ENCODE results near the gene CCDC85B.

Gene CCDC85B

DNA sequence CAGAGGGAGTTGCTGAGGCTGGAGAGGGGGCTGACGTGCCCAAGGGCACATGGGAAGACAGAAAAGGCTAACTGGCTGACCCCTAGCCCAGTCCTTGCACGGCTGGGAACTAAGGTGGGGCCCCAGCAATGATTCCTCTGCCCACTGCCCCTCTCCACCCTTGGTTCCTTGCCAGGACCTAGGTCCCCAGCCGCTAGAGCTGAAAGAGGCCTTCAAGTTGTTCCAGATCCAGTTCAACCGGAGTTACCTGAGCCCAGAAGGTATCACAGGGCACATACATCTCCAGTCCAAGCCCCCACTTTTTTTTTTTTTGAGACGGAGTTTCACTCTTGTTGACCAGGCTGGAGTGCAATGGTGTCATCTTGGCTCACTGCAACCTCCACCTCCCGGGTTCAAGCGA is 10.4 kb upstream of the CCDC85B start:
- TF ChIP-seq, protein P1, sequence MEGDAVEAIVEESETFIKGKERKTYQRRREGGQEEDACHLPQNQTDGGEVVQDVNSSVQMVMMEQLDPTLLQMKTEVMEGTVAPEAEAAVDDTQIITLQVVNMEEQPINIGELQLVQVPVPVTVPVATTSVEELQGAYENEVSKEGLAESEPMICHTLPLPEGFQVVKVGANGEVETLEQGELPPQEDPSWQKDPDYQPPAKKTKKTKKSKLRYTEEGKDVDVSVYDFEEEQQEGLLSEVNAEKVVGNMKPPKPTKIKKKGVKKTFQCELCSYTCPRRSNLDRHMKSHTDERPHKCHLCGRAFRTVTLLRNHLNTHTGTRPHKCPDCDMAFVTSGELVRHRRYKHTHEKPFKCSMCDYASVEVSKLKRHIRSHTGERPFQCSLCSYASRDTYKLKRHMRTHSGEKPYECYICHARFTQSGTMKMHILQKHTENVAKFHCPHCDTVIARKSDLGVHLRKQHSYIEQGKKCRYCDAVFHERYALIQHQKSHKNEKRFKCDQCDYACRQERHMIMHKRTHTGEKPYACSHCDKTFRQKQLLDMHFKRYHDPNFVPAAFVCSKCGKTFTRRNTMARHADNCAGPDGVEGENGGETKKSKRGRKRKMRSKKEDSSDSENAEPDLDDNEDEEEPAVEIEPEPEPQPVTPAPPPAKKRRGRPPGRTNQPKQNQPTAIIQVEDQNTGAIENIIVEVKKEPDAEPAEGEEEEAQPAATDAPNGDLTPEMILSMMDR (IDR thresholded peaks at IDR 0.05; ENCODE audit: low read depth, low read length, missing control alignments), result no peak

GRCh38 chr11:65880844-65881421 is 9.5 kb upstream of the CCDC85B start:
- H3K4me3 ChIP-seq (replicated peaks; ENCODE audit: low read depth, low read length), result no peak overlapping the region
- TF ChIP-seq, protein P1 (IDR thresholded peaks at IDR 0.05; ENCODE audit: low read depth, low read length, missing control alignments), result no peak
- no peak for DNase-seq (ENCODE audit: extremely low read depth, low read depth)

More for the DNA sequence above, 10.4 kb upstream of the CCDC85B start:
- no peak overlapping the region for H3K4me3 ChIP-seq (replicated peaks; ENCODE audit: low read depth, low read length)
- DNase-seq (ENCODE audit: extremely low read depth, low read depth), result no peak

- TF ChIP-seq, protein P1 (IDR thresholded peaks at IDR 0.05; ENCODE audit: low read depth, low read length, missing control alignments), result no peak
- DNase-seq (ENCODE audit: extremely low read depth, low read depth), result no peak
- no peak overlapping the region for H3K4me3 ChIP-seq (replicated peaks; ENCODE audit: low read depth, low read length)
These were observed 8.1 kb upstream of the CCDC85B start for GRCh38 chr11:65882120-65883057.

GRCh38 chr11:65883058-65883761 is 7.3 kb upstream of the CCDC85B start:
- TF ChIP-seq, protein P1 (IDR thresholded peaks at IDR 0.05; ENCODE audit: low read depth, low read length, missing control alignments), result no peak
- no peak overlapping the region for H3K4me3 ChIP-seq (replicated peaks; ENCODE audit: low read depth, low read length)

GRCh38 chr11:65883786-65884715 is 6.4 kb upstream of the CCDC85B start:
- DNase-seq (ENCODE audit: extremely low read depth, low read depth), result no peak
- no peak overlapping the region for H3K4me3 ChIP-seq (replicated peaks; ENCODE audit: low read depth, low read length)
- TF ChIP-seq, protein P1 (IDR thresholded peaks at IDR 0.05; ENCODE audit: low read depth, low read length, missing control alignments), result no peak

More at GRCh38 chr11:65883058-65883761, 7.3 kb upstream of the CCDC85B start:
- DNase-seq (ENCODE audit: extremely low read depth, low read depth), result no peak

DNA sequence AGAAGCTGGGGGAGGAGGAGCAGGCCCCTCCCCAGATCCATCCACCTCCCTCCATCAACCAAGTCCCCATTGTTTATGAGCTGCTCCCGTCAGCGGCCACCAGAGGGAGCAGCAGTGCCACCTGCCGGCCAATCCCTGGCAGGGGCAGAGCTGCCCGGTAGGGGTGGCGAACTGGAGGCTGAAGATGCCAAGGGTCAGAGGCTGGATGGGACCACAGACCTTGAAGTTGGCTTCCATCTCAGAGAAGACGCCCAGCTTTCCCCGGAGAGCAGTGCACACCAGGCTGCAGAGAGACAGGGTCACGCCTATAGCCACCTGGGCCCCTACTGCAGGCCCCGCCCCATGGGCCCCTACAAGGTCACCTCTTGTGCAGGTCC is 5.8 kb upstream of the CCDC85B start:
- H3K4me3 ChIP-seq (replicated peaks; ENCODE audit: low read depth, low read length), result no peak overlapping the region
- TF ChIP-seq, protein P1 (IDR thresholded peaks at IDR 0.05; ENCODE audit: low read depth, low read length, missing control alignments), result peak; percentile 100
- DNase-seq (ENCODE audit: extremely low read depth, low read depth), result no peak

Measured in HFF-Myc (cell line).